Right ventricle myocardium superior (tissue), 1 donor: ENCODE data around the gene SCARB1. TPM values are rescaled to one million over a fixed set of nuclear protein-coding genes. Genes with fewer than 3 reads are reported as not detected.
A peak's percentile ranks its signal among the peaks of the same experiment; 100 is the strongest.

Experiments
- ATAC-seq: fragments of 200-7000 bp; cut with Tn5 transposase; one replicate; pipeline ENCODE4 v1.9.1; 2020; ENCODE audit warnings: mild to moderate bottlenecking; ENCODE audit not compliant: poor library complexity
- DNase-seq: peaks from one replicate; pipeline ENCODE4 v3.0.0-alpha.2; 2020
- intact Hi-C: fragments of 100-400 bp; cut with DNase I; formaldehyde crosslinking; loops from one replicate; pipeline ENCODE4 v1.11.2; 2022
- total RNA-seq: library from RNA; stranded (reverse); fragmentation: NEBNext Ultra II Directional; extraction: Animal tissue kit (Norgen Biotek cat#: 25700); gene quantifications from one replicate; pipeline ENCODE4 v1.2.1, GENCODE V29; 2021
- donor health status: DM: no; HTN: yes; CAD: no; lungs with severe emphysema.

Gene SCARB1
- total RNA-seq, 1 donor from 2014 or later, result 12.7 TPM

DNA sequence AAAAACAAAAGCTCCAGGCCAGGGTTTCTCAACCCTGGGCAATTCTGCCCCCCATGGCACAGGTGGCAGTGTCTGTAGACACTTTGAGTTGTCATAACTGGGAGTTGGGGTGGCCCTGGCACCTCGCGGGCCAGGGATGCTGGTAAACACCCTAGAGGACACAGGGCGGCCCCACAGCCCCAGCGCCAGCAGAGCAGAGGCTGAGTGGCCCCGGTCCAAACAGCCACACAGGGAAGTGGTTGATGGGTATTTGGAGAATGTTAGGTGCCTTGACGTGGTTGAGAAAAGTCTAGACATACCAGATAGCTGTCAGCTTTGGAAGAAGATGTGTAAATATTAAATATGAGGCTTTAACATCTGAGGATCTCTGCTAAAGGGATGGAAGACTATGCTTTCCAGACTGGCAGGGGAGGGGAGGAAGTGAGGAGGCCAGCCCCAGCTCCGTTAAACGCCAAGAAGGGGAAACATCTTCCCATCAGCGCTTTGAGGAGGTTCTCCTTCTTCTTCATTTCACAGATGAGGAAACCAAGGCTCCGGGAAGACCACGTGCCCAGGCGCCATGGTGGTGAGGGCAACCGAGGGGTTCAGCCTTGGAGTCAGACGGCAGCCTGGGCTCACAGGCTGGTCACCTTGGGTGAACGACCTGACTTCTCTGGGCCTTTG is 103.7 kb downstream of the SCARB1 start:
- intact Hi-C loops, result loop anchor here (10.0 kb wide), 1 partner anchor 375 kb away; no protein-coding TSS in a partner anchor
- DNase-seq (peak; percentile 77), ATAC-seq (peak; percentile 21)

DNA sequence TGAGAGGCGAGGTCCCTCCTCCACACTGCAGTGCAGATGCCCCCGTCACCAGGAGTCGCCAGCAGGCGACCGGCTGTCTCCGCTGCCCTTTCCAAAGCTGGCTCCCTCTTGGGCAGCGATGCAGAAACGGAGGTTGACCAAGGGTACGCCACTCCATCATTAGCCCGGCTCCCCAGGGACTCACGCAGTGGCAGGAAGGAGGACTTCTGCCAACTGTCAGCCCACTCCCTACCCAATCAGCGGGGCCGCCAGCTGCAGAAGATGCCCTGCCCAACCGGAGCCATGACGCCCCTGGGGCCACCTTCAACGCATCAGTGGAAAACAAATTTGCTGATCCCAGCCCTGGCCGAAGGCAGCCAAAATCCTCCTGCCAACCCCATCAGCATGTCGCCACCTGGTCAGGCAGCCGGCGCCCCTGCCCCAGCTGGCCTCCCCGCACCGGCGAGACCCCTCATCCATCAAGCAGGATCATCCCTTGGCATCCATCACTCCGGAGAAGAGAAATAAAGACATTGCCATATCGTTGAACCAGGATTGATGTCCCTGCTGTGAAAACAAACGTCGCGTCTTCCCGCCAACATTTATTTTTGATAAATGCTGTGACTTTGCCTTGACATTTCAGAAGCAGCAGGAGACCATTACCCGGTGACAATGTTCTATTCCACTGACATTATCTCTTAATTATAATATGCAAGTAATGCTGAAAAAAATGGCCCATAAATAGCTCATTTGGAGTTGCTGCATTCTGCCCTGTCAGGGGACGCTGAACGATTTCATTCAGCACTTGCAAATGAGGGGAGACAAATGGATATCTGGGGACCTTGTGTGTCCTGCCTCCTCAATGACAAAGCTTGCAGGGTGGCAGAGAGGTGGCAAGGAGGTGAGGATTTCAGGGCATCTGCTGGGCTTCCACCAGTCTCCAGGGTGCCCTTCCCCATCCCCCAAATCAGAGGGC is 105.1 kb downstream of the SCARB1 start:
- DNase-seq, result no peak
- intact Hi-C loops, result no loop called here
- ATAC-seq, result no peak

DNA sequence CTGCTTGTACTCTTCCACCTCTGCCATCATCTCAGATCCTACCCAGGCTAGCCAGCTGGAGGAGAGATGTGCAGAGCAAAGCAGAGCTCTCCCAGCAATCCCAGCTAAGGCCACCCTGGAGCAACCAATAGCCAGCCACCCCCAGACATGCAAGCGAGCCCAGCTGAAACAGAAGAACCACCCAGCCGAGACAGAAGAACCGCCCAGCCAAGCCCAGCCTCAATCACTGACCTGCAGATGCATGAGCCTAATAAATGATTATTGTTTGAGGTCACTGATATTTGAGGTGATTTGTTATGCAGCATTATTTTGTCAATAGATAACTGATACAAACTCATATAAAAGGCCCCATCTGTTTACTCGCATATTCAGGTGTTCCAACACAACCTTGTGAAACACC is 106.3 kb downstream of the SCARB1 start:
- intact Hi-C loops, result no loop called here
- DNase-seq (no peak), ATAC-seq (no peak)

GRCh38 chr12:124756760-124757159 is 106.9 kb downstream of the SCARB1 start:
- intact Hi-C loops, result no loop called here
- DNase-seq (no peak), ATAC-seq (no peak)

DNA sequence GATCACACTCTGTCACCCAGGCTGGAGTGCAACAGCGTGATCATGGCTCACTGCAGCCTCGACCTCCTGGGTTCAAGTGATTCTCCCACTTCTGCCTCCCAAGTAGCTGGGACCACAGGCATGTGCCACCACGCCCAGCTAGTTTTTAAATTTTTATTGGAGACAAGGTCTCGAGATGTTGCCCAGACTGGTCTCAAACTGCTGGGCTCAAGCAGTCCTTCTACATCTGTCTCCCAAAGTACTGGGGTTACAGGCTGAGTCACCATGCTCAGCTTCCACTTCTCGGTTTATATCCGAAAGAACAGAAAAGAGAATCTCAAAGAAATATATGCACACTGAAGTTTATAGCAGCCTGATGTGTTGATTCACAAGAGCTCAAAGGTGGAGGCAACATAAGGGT is 107.5 kb downstream of the SCARB1 start:
- intact Hi-C loops, result no loop called here
- no peak for DNase-seq

DNA sequence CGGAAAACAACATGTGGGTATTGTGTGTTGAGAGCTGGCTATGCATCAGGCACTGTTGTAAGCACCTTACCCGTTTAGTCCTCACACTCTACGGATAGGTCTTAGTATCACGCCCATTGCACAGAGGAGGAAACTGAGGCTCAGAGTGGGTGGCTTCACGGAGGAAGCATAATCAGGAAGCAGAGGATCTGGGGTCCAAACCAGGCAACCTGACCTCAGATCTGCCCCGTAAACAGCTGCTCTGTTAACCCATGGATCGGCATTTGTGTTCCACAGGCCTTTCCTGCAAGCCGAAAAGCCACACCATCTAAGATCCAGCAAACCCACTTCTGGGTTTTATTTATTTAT is 107.9 kb downstream of the SCARB1 start:
- intact Hi-C loops, result no loop called here
- no peak for DNase-seq
- no peak for ATAC-seq

More for the DNA sequence above, 107.5 kb downstream of the SCARB1 start:
- no peak for ATAC-seq

- ATAC-seq, result peak; percentile 93
- intact Hi-C loops, result no loop called here
Measured at GRCh38 chr12:124754949-124755800, 108.5 kb downstream of the SCARB1 start.

GRCh38 chr12:124754491-124754890 is 109.2 kb downstream of the SCARB1 start:
- no peak for ATAC-seq
- DNase-seq, result no peak
- intact Hi-C loops, result no loop called here

More at GRCh38 chr12:124754949-124755800, 108.5 kb downstream of the SCARB1 start:
- DNase-seq, result peak; percentile 92

DNA sequence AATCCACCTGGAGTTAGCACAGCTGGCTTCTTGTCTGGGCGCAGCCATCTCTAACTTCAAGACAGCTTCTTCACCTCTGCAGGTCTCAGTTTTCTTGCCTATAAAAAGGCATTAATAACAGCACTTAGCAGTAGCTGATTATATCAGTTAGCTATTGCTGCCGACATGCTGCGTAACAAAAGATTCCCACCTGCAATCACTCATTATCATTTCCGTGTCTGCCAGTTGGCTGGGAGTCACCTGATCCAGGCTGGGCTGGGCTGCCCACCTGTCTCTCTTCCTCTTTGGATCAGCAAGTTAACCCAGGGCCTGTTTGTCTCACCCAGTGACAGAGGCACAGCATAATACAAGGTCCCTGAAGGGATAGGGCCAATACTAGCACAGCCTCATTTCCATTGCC is 109.7 kb downstream of the SCARB1 start:
- ATAC-seq, result no peak
- intact Hi-C loops, result no loop called here
- no peak for DNase-seq

DNA sequence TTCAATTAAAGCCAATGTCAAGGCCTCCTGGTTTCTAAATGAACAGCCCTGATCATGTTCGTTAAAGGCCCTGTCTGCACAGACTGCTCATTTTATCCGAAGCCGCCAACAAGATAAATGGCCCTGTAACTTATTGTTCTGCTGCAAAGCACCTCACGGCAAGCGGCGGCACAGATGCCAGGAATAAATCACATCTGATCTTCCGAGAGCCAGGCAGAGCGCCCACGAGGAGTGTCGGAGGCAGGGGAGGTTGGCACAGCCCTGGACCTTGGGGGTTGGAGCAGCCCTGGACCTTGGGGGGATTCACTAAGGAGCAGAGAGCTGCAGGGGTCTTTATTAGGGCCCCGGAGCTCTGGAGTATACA is 110.5 kb downstream of the SCARB1 start:
- DNase-seq (no peak), ATAC-seq (no peak)
- intact Hi-C loops, result no loop called here

DNA sequence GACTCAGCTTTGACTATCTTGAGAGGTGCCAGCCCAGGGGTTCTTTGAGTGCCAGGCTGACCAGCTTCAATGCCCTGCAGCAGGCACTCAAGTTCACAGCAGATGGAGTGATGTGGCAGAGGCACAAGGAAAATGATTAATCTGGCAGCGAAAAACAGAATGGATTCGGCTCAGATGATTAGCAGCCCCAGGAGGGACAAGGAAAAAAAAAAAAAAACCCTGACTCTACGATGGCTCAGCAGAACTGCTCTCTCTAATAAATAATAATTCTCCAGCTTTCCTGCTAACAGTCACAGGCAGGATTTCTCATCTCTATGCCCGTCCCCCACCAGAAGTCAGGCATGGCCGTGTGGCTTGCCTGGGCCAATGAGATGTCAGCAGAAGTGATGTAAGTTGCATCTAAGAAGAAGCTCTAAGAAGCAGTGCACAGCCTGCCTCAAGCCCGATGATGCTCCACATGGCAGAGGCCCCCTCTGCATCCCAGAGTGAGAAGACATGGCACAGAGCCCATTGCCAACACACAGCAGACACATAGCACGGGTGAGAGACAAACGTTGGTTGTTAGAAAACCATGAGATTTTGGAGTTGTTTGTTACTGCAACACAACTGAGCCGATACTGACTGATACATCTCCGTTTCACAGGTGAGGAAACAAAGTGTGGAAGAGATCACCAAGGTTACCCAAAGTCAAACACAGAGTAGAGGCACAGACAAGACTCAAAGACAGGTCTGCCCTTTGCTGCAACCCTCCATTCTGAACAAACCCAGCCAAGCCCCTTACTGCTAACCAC is 111.0 kb downstream of the SCARB1 start:
- ATAC-seq, result no peak
- intact Hi-C loops, result no loop called here
- DNase-seq, result no peak

DNA sequence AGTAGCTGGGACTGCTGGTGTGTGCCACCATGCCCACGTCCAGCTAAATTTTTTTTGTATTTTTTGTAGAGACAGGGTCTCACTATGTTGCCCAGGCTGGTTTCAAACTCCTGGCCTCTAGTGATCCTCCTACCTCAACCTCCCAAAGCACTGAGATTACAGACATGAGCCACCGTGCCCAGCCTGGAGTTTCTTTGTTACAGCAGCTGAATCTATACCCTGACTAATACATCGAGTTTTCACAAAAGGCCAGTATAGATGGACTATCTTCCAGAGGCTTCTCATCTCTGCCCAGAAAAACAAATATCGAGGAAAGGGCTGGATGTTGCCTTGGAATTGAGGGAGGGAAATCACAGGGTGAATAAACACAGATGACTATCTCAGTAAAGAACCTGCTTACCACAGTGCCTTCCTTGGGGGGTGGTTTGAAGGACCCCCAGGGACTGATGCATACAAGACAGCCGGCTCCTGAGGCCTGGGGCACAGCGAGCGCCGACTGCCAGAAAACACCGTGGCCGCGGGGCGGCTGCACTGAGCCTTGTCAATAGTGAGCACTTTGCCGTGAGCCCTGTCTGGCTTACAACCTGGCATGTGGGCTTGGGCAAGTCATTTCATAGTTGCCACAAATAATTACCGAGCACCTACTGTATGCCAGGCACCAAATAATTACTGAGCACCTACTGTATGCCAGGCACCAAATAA is 111.9 kb downstream of the SCARB1 start:
- intact Hi-C loops, result no loop called here
- DNase-seq, result no peak

GRCh38 chr12:124750787-124751471 is 112.7 kb downstream of the SCARB1 start:
- DNase-seq (no peak), ATAC-seq (no peak)
- intact Hi-C loops, result no loop called here

More for the DNA sequence above, 111.9 kb downstream of the SCARB1 start:
- ATAC-seq, result no peak

- intact Hi-C loops, result no loop called here
- ATAC-seq (no peak), DNase-seq (no peak)
Measured at GRCh38 chr12:124750149-124750656, 113.5 kb downstream of the SCARB1 start.

GRCh38 chr12:124749725-124750124 is 113.9 kb downstream of the SCARB1 start:
- DNase-seq (no peak), ATAC-seq (no peak)
- intact Hi-C loops, result no loop called here

DNA sequence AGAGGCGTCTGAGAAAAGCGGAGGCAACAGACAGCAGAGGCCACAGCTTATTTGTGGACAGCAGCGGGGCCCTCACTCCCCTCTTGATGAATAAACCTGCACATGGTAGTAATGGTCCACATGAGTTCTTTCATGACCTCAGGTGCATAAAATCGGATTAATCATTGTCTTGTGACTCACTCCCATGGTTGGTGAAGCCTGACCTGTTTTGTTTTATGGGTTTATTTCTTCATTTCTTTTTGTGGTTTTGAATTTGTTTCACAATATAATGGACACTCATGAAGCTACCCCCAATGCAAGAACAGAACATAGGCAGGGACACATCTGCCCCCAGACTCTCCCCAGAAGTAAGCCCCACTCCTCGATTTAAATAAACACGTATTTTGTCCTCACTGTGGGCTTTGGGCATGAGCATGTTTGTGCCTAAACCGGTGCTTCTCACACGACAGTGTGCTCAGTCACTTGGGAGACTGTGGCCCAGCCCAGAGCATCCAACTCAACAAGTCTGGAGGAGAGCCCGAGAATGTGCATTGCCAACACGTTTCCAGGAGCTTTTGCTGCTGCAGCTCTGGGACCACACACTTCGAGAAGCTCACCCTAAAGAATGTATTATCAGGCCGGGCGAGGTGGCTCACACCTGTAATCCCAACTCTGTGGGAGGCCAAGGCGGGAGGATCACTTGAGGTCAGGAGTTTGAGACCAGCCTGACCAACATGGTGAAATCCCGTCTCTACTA is 116.1 kb downstream of the SCARB1 start:
- ATAC-seq (no peak), DNase-seq (peak; percentile 34)
- intact Hi-C loops, result no loop called here
